Measurements from ENCODE around the gene THAP4. TPM values are rescaled to one million over a fixed set of nuclear protein-coding genes. Genes with fewer than 3 reads are reported as not detected.

Gene THAP4
- total and polyA plus RNA-seq, 2 of the 13 experiments (the other 11 are each of a cell fraction or from before 2014, with no cell fraction given) = 59.7 to 75.7 TPM

- peaks cover 37% of the 10 kb centered on the region for H3K79me2 ChIP-seq (ENCODE audit: insufficient read depth, low read length)
- DNase-seq (ENCODE audit: low spot score) (no peak), FAIRE-seq (no peak), ATAC-seq (no peak)
- H3K27me3 ChIP-seq (ENCODE audit: control insufficient read depth in 1 of 2, insufficient read depth in 2 of 2, low read length in 2 of 2) = no peaks in the 10 kb centered on the region
- in situ Hi-C loops (cut with HindIII; ENCODE audit: extremely low pct_ligation_motif_present, low pct_unique_long_range_greater_than_20kb) = no loop called here
- WGBS (ENCODE audit: low lambda C conversion rate) = 96% methylated on average over 12 of the region's 12 CpGs
- H4K20me1 ChIP-seq (ENCODE audit: insufficient read depth, low read length) = no peaks in the 10 kb centered on the region
- ChIA-PET CTCF (ENCODE audit: low intra/inter-chr PET ratio, low total read pairs) (no interaction called here), POLR2A (no interaction called here)
- intact Hi-C loops (cut with micrococcal nuclease; ENCODE audit: unreplicated experiment) = no loop called here
- H3K4me2 ChIP-seq (ENCODE audit: low read depth, low read length) = no peak overlapping the region
- no peak overlapping the region for H3K27ac ChIP-seq (ENCODE audit: extremely low read length, insufficient read depth, low read length)
- peaks cover 36 to 74% of the 10 kb centered on the region in 2 experiments for H3K36me3 ChIP-seq (replicated peaks in 1 of 2; ENCODE audit: control insufficient read depth in 1 of 2, insufficient read depth in 2 of 2, low read length in 2 of 2)
- TF ChIP-seq ZNF792 (CRISPR knock-in tag; IDR thresholded peaks at IDR 0.05) (no peak), AGO1 (IDR thresholded peaks at IDR 0.05; ENCODE audit: low read depth, low read length, poor library complexity, severe bottlenecking) (no peak), NR3C1 (CRISPR knock-in tag; IDR thresholded peaks at IDR 0.05) (no peak), HNRNPL (IDR thresholded peaks at IDR 0.05; ENCODE audit: low read depth, low read length) (no peak), ZMYM2 (CRISPR knock-in tag; IDR thresholded peaks at IDR 0.05) (no peak), ZNF605 (CRISPR knock-in tag; IDR thresholded peaks at IDR 0.05) (no peak), HIC2 (CRISPR knock-in tag; IDR thresholded peaks at IDR 0.05; ENCODE audit: low read depth) (no peak), ZNF12 (CRISPR knock-in tag; IDR thresholded peaks at IDR 0.05) (no peak)
- TF ChIP-seq, protein P1, sequence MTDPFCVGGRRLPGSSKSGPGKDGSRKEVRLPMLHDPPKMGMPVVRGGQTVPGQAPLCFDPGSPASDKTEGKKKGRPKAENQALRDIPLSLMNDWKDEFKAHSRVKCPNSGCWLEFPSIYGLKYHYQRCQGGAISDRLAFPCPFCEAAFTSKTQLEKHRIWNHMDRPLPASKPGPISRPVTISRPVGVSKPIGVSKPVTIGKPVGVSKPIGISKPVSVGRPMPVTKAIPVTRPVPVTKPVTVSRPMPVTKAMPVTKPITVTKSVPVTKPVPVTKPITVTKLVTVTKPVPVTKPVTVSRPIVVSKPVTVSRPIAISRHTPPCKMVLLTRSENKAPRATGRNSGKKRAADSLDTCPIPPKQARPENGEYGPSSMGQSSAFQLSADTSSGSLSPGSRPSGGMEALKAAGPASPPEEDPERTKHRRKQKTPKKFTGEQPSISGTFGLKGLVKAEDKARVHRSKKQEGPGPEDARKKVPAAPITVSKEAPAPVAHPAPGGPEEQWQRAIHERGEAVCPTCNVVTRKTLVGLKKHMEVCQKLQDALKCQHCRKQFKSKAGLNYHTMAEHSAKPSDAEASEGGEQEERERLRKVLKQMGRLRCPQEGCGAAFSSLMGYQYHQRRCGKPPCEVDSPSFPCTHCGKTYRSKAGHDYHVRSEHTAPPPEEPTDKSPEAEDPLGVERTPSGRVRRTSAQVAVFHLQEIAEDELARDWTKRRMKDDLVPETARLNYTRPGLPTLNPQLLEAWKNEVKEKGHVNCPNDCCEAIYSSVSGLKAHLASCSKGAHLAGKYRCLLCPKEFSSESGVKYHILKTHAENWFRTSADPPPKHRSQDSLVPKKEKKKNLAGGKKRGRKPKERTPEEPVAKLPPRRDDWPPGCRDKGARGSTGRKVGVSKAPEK (CRISPR knock-in tag; IDR thresholded peaks at IDR 0.05; ENCODE audit: borderline replicate concordance) = no peak
- TF ChIP-seq, protein P2, sequence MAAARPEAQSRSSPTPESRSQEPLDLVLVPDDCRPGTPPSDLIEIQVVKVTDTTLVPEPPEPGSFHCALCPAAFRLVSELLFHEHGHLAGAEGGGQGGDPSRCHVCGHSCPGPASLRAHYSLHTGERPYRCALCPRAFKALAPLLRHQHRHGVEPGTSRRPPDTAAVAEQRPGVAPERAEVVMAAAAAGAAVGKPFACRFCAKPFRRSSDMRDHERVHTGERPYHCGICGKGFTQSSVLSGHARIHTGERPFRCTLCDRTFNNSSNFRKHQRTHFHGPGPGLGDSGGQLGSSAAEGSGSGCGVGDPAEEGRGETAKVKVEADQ (CRISPR knock-in tag; IDR thresholded peaks at IDR 0.05; ENCODE audit: borderline replicate concordance) = no peak
- TF ChIP-seq, protein P3, sequence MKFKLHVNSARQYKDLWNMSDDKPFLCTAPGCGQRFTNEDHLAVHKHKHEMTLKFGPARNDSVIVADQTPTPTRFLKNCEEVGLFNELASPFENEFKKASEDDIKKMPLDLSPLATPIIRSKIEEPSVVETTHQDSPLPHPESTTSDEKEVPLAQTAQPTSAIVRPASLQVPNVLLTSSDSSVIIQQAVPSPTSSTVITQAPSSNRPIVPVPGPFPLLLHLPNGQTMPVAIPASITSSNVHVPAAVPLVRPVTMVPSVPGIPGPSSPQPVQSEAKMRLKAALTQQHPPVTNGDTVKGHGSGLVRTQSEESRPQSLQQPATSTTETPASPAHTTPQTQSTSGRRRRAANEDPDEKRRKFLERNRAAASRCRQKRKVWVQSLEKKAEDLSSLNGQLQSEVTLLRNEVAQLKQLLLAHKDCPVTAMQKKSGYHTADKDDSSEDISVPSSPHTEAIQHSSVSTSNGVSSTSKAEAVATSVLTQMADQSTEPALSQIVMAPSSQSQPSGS (CRISPR knock-in tag; IDR thresholded peaks at IDR 0.05) = no peak
- no peaks in the 10 kb centered on the region for H3K9me3 ChIP-seq (ENCODE audit: low read length)
- no peak overlapping the region for H2AFZ ChIP-seq (ENCODE audit: low read length)
- no peak overlapping the region for H3K4me3 ChIP-seq (replicated peaks in 1 of 3; ENCODE audit: insufficient read depth in 1 of 3, low read depth in 2 of 3, low read length in 3 of 3)
- H3K4me1 ChIP-seq (ENCODE audit: insufficient read depth, low read length) = peaks cover 28% of the 10 kb centered on the region
- BruUV-seq (replicated peaks) = no TSS peak
- H3K9ac ChIP-seq (ENCODE audit: insufficient read depth, low read depth, low read length) = no peak overlapping the region
These were observed 17.6 kb upstream of the THAP4 start for GRCh38 chr2:241654551-241654950.
